K562 (cell line): Measurements from ENCODE around the gene EMC9. TPM values are rescaled to one million over a fixed set of nuclear protein-coding genes. Genes with fewer than 3 reads are reported as not detected.
A peak's percentile ranks its signal among the peaks of the same experiment; 100 is the strongest.

ENCODE experiments used
- ATAC-seq: fragments of 200-7000 bp; cut with Tn5 transposase; 3 replicates; pipeline ENCODE4 v1.9.1; 2020; ENCODE audit warnings: moderate library complexity
- BruUV-seq: library from RNA; stranded (reverse); fragments of 400-500 nt; replicated peaks from 2 replicates; lab custom pipeline; 2021; lab: Mats Ljungman, UMichigan
- CTCF ChIA-PET: fragments of 300-600 bp; formaldehyde crosslinking; extraction: SDS; loops from one replicate; lab custom pipeline; 2021; ENCODE audit warnings: low intra/inter-chr PET ratio; lab: Yijun Ruan, JAX
- POLR2A ChIA-PET: fragments of 300-600, 350-650 bp; sonication (Branson Sonifier 250); formaldehyde crosslinking; extraction: SDS; loops from one replicate; lab custom pipeline; 2021; ENCODE audit warnings: antibody characterized with exemption, inconsistent platforms; lab: Yijun Ruan, JAX
- DNase-seq, 4 experiments: peaks; one replicate each; pipeline versions ENCODE4 v3.0.0 to v3.0.0-alpha.2; 2011 to 2018; ENCODE audit warnings: low spot score in 3 of 4, mixed read lengths in 3 of 4; ENCODE audit errors: extremely low read depth in 1 of 4
- FAIRE-seq: peaks from 2 replicates; lab custom pipeline; 2011; peaks lifted over from hg19 to GRCh38; lab: Jason Lieb, UNC
- H2AFZ ChIP-seq: 2 replicates; pipeline ENCODE4 v1.6.0; 2011; ENCODE audit warnings: low read depth, low read length, control low read depth, inconsistent platforms
- H3K27ac ChIP-seq: fragments of 200-600 bp; 3 replicates; pipeline ENCODE4 v1.8.0; 2011; ENCODE audit warnings: low read depth, mild to moderate bottlenecking, control low read depth, inconsistent platforms, low read length, moderate library complexity, mixed read lengths; ENCODE audit errors: extremely low read depth
- H3K27me3 ChIP-seq, 2 experiments: fragments of 300-600 bp in 1 of 2; 2 replicates in 1 of 2; 3 replicates in 1 of 2; pipeline versions ENCODE4 v1.6.0 to v1.8.0; 2011; ENCODE audit warnings: inconsistent platforms in 2 of 2, low read length in 2 of 2, mild to moderate bottlenecking in 1 of 2, mixed read lengths in 1 of 2, moderate library complexity in 1 of 2; ENCODE audit not compliant: control insufficient read depth in 2 of 2, insufficient read depth in 2 of 2
- H3K36me3 ChIP-seq: fragments of 300-600 bp; 3 replicates; pipeline ENCODE4 v1.8.0; 2011; ENCODE audit warnings: mild to moderate bottlenecking, low read length, inconsistent platforms; ENCODE audit not compliant: control insufficient read depth, insufficient read depth
- H3K4me1 ChIP-seq, 2 experiments: fragments of 200-600 bp in 1 of 2; replicated peaks in 1 of 2; 2 replicates in 1 of 2; 3 replicates in 1 of 2; pipeline versions ENCODE4 v1.5.1 to v1.8.0; 2011; ENCODE audit warnings: inconsistent platforms in 2 of 2, low read length in 2 of 2, mild to moderate bottlenecking in 1 of 2, mixed read lengths in 1 of 2, moderate library complexity in 1 of 2; ENCODE audit not compliant: control insufficient read depth in 2 of 2, insufficient read depth in 2 of 2
- H3K4me2 ChIP-seq: 2 replicates; pipeline ENCODE4 v1.6.1; 2011; ENCODE audit warnings: low read length, control low read depth, inconsistent platforms, mixed read lengths; ENCODE audit not compliant: insufficient read depth
- H3K4me3 ChIP-seq: fragments of 200-600 bp; sonication (generic), shearing (Covaris generic); 2 replicates; pipeline ENCODE4 v1.5.1; 2016; ENCODE audit warnings: control low read depth, inconsistent platforms
- H3K79me2 ChIP-seq: fragments of 200-600 bp; 3 replicates; pipeline ENCODE4 v1.8.0; 2011; ENCODE audit warnings: low read length, inconsistent platforms; ENCODE audit not compliant: control insufficient read depth, insufficient read depth
- H3K9ac ChIP-seq, 2 experiments: 2 replicates each; pipeline versions ENCODE4 v1.6.0 to v1.6.1; 2011; ENCODE audit warnings: low read depth in 2 of 2, low read length in 2 of 2, control low read depth in 1 of 2, inconsistent platforms in 1 of 2, mild to moderate bottlenecking in 1 of 2, mixed read lengths in 1 of 2; ENCODE audit not compliant: insufficient read depth in 1 of 2
- H3K9me1 ChIP-seq: one replicate; pipeline ENCODE4 v1.6.0; 2011; ENCODE audit warnings: inconsistent platforms, mild to moderate bottlenecking, low read length, moderate library complexity; ENCODE audit not compliant: control insufficient read depth, insufficient read depth
- H3K9me3 ChIP-seq: replicated peaks from 2 replicates; pipeline ENCODE4 v1.5.1; 2011; ENCODE audit warnings: low read depth, low read length, inconsistent platforms; ENCODE audit not compliant: control insufficient read depth, insufficient read depth
- H4K20me1 ChIP-seq: replicated peaks from 2 replicates; pipeline ENCODE4 v1.6.1; 2011; ENCODE audit warnings: low read length, inconsistent platforms, mixed read lengths; ENCODE audit not compliant: control insufficient read depth, insufficient read depth
- DMBX1 ChIP-seq: fragments of 250-450 bp; sonication (Bioruptor Pico); IDR thresholded peaks from 2 replicates; pipeline ENCODE4 v1.8.0; 2022; ENCODE audit warnings: inconsistent platforms, mild to moderate bottlenecking, moderate library complexity, borderline replicate concordance
- FOXJ2 ChIP-seq: fragments of 200-800 bp; sonication (Bioruptor generic); IDR thresholded peaks from 2 replicates; pipeline ENCODE4 v1.6.1; 2016; ENCODE audit warnings: missing genetic modification characterization, missing compliant biosample characterization
- KAT8 ChIP-seq: fragments of 450-650 bp; IDR thresholded peaks from 2 replicates; pipeline ENCODE4 v1.6.1; 2016; ENCODE audit warnings: low read depth, mild to moderate bottlenecking
- POLR2G ChIP-seq: fragments of 200-400 bp; formaldehyde crosslinking; IDR thresholded peaks from 2 replicates; pipeline ENCODE4 v1.6.1; 2017; ENCODE audit warnings: low read depth, mild to moderate bottlenecking, antibody characterized with exemption, low read length, moderate library complexity
- RBFOX2 ChIP-seq: fragments of 200-400 bp; formaldehyde crosslinking; IDR thresholded peaks from 2 replicates; pipeline ENCODE4 v1.6.1; 2017; ENCODE audit warnings: low read depth, mild to moderate bottlenecking, low read length, moderate library complexity
- SIX5 ChIP-seq, 2 experiments: IDR thresholded peaks; 2 replicates each; pipeline ENCODE4 v1.6.1; 2011; ENCODE audit warnings: low read length in 2 of 2, borderline replicate concordance in 1 of 2, low read depth in 1 of 2, mild to moderate bottlenecking in 1 of 2, moderate library complexity in 1 of 2; ENCODE audit not compliant: insufficient read depth in 1 of 2
- SNRNP70 ChIP-seq: fragments of 200-400 bp; formaldehyde crosslinking; optimal IDR thresholded peaks from 2 replicates; pipeline ENCODE3; 2017; ENCODE audit warnings: low read depth, low read length
- SRSF1 ChIP-seq: fragments of 200-400 bp; formaldehyde crosslinking; IDR thresholded peaks from 2 replicates; pipeline ENCODE4 v1.6.1; 2017; ENCODE audit warnings: mild to moderate bottlenecking, low read depth, low read length, moderate library complexity
- TCF7 ChIP-seq: sonication (generic); IDR thresholded peaks from 2 replicates; pipeline ENCODE4 v1.6.1; 2016; ENCODE audit warnings: antibody characterized with exemption, borderline replicate concordance
- ZFX ChIP-seq: sonication (generic); formaldehyde crosslinking; IDR thresholded peaks from 2 replicates; pipeline ENCODE4 v1.8.0; 2022; ENCODE audit warnings: mild to moderate bottlenecking, missing genetic modification reagents, moderate library complexity
- ZNF431 ChIP-seq: sonication (generic); formaldehyde crosslinking; IDR thresholded peaks from 2 replicates; pipeline ENCODE4 v1.8.0; 2022; ENCODE audit warnings: mild to moderate bottlenecking, missing genetic modification reagents
- WGBS: fragments of 100-300 bp; shearing (Covaris generic); methylation state at CpG from one replicate; pipeline ENCODE4 v1.1.6; 2016; ENCODE audit warnings: low coverage, mixed read lengths; ENCODE audit not compliant: insufficient coverage; ENCODE audit errors: missing lambda C conversion rate; 5-methylcytosine and 5-hydroxymethylcytosine counted together
- in situ Hi-C: fragments of 300-500 bp; cut with MboI; formaldehyde crosslinking; loops from 4 replicates; pipeline ENCODE4 v1.15.0; 2018; ENCODE audit warnings: inconsistent platforms, mixed read lengths
- intact Hi-C: fragments of 100-400 bp; cut with micrococcal nuclease; formaldehyde crosslinking; loops from 2 replicates; pipeline ENCODE4 v1.14.2; 2022
- polyA plus RNA-seq, 8 experiments: library from polyadenylated mRNA; depleted of rRNA in 4 of 8; stranded (reverse) in 5 of 8; unstranded in 3 of 8; fragments of >200 nt; fragmentation: Nextera tagmentation in 2 of 8; fragmentation: Illumina TruSeq in 1 of 8; extraction: Ambion mirVana in 2 of 8; extraction: Trizol in 1 of 8; gene quantifications; 2 replicates each; pipeline versions ENCODE4 v1.2.1 to v1.2.3, GENCODE V29; 2011 to 2014; ENCODE audit warnings: inconsistent platforms in 1 of 8, missing spikeins in 1 of 8
- total RNA-seq, 7 experiments: library from RNA; depleted of rRNA in 6 of 7; stranded (reverse); fragments of >200 nt in 6 of 7; fragmentation: Illumina TruSeq in 2 of 7; extraction: Trizol in 2 of 7; gene quantifications; 2 replicates each; pipeline versions ENCODE4 v1.2.1 to v1.2.3, GENCODE V29; 2011 to 2021; ENCODE audit warnings: low replicate concordance in 1 of 7
- TF ChIP-seq, protein P1 (sequence below), 2 experiments: fragments of 150-350 bp in 1 of 2; IDR thresholded peaks; 2 replicates each; pipeline ENCODE4 v1.6.1; 2012 to 2016; ENCODE audit warnings: low read depth in 2 of 2, low read length in 2 of 2, mild to moderate bottlenecking in 1 of 2, moderate library complexity in 1 of 2
- TF ChIP-seq, protein P2 (sequence below): fragments of 450-650 bp; conservative IDR thresholded peaks from 2 replicates; pipeline ENCODE4 v1.6.1; 2016; ENCODE audit warnings: missing genetic modification characterization, low read depth, mild to moderate bottlenecking, control low read depth, missing compliant biosample characterization

EMC9 gene
- total and polyA plus RNA-seq, 9 of the 15 experiments (the other 6 are each of a cell fraction or from before 2014, with no cell fraction given): 3.1 to 13.2 (median 7.8) TPM

DNA sequence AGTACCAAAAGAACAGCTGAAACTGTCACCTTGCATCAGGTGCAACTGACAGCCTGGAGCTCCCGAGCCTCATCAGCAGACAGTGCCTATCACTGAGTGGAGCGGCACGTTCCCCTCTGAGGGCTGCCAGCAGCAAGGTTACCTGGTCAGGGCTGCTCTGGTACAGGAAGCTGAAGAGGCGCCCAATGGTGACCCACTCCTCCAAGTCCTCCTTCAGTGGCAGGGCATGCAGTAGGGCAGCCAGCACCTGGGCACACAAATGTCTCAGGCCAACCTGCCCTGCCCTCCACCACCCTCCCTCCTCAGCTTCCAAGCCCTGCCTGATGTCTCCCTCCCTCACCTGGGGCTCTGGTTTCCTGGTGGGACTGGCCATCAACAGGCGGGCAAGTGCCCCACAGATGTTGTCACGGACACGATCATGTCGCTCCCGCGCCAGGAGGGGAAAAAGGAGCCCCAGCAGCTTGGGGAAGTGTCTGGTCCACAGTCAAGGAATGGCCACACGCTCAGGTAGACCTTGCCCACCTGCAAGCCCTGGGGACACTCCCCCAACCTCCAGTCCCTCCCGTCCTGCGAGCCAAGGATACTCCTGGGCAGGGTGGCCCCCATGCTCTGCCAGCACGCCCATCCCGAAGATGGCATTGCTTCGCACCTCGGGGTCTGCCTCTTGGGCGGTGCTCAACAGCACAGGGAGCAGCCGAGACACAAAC is 40.1 kb upstream of the EMC9 start:
- in situ Hi-C loops: no loop called here
- peaks cover 78% of the 10 kb centered on the region; the same call in 2 of the 3 replicates for H3K36me3 ChIP-seq

More for the DNA sequence above, 40.1 kb upstream of the EMC9 start:
- Histone ChIP-seq H2AFZ (no peak overlapping the region), H3K4me1 (no peaks in the 10 kb centered on the region; a peak in 1 of 5 replicates), H3K9me3 (no peaks in the 10 kb centered on the region), H3K27ac (no peak overlapping the region), H3K4me3 (no peak overlapping the region), H3K79me2 (no peaks in the 10 kb centered on the region), H3K27me3 (no peaks in the 10 kb centered on the region), H4K20me1 (no peaks in the 10 kb centered on the region), H3K9ac (peak overlapping the region in 1 of 2 experiments; percentile 45; a peak in 1 of 4 replicates), H3K9me1 (no peaks in the 10 kb centered on the region), H3K4me2 (no peak overlapping the region)
- TF ChIP-seq DMBX1 (CRISPR knock-in tag) (no peak), FOXJ2 (tag) (no peak), RBFOX2 (peak; percentile 65), SNRNP70 (no peak), SIX5 (IDR thresholded peaks at IDR 0.05; ENCODE audit: borderline replicate concordance in 1 of 2, insufficient read depth in 1 of 2, low read depth in 1 of 2, low read length in 2 of 2) (no peak), ZFX (CRISPR knock-in tag) (no peak), ZNF431 (no peak), KAT8 (no peak), TCF7 (no peak), POLR2G (peak; percentile 50; the same call in 1 of the 2 replicates), SRSF1 (no peak)
- TF ChIP-seq, protein P1, sequence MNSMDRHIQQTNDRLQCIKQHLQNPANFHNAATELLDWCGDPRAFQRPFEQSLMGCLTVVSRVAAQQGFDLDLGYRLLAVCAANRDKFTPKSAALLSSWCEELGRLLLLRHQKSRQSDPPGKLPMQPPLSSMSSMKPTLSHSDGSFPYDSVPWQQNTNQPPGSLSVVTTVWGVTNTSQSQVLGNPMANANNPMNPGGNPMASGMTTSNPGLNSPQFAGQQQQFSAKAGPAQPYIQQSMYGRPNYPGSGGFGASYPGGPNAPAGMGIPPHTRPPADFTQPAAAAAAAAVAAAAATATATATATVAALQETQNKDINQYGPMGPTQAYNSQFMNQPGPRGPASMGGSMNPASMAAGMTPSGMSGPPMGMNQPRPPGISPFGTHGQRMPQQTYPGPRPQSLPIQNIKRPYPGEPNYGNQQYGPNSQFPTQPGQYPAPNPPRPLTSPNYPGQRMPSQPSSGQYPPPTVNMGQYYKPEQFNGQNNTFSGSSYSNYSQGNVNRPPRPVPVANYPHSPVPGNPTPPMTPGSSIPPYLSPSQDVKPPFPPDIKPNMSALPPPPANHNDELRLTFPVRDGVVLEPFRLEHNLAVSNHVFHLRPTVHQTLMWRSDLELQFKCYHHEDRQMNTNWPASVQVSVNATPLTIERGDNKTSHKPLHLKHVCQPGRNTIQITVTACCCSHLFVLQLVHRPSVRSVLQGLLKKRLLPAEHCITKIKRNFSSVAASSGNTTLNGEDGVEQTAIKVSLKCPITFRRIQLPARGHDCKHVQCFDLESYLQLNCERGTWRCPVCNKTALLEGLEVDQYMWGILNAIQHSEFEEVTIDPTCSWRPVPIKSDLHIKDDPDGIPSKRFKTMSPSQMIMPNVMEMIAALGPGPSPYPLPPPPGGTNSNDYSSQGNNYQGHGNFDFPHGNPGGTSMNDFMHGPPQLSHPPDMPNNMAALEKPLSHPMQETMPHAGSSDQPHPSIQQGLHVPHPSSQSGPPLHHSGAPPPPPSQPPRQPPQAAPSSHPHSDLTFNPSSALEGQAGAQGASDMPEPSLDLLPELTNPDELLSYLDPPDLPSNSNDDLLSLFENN (IDR thresholded peaks at IDR 0.05; ENCODE audit: low read depth in 2 of 2, low read length in 2 of 2): no peak
- TF ChIP-seq, protein P2, sequence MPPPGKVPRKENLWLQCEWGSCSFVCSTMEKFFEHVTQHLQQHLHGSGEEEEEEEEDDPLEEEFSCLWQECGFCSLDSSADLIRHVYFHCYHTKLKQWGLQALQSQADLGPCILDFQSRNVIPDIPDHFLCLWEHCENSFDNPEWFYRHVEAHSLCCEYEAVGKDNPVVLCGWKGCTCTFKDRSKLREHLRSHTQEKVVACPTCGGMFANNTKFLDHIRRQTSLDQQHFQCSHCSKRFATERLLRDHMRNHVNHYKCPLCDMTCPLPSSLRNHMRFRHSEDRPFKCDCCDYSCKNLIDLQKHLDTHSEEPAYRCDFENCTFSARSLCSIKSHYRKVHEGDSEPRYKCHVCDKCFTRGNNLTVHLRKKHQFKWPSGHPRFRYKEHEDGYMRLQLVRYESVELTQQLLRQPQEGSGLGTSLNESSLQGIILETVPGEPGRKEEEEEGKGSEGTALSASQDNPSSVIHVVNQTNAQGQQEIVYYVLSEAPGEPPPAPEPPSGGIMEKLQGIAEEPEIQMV (tag): no peak
- DNase-seq (no peak), FAIRE-seq (no peak), ATAC-seq (no peak)
- intact Hi-C loops: no loop called here
- ChIA-PET CTCF (no interaction called here), POLR2A (no interaction called here)
- BruUV-seq: no TSS peak
- WGBS: 86% methylated on average over 11 of the region's 19 CpGs
